GM21717 (cell line): ENCODE data around the gene CHSY3.

Experiments used
- ATAC-seq: cut with Tn5 transposase; IDR thresholded peaks from one replicate; pipeline ENCODE4 v1.9.1; 2021; ENCODE audit warnings: mild to moderate bottlenecking, moderate library complexity; ENCODE audit not compliant: unreplicated experiment

The CHSY3 gene

GRCh38 chr5:130021876-130022275 lies 117.6 kb downstream of the CHSY3 start:
- ATAC-seq = no peak

- no peak for ATAC-seq
These were observed 119.3 kb downstream of the CHSY3 start for GRCh38 chr5:130023604-130024003.

- ATAC-seq = no peak
These were observed 119.7 kb downstream of the CHSY3 start for GRCh38 chr5:130024006-130024405.

GRCh38 chr5:130025511-130025910 lies 121.2 kb downstream of the CHSY3 start:
- ATAC-seq = no peak

- ATAC-seq = no peak
These were observed 128.5 kb downstream of the CHSY3 start for GRCh38 chr5:130032807-130033206.

- no peak for ATAC-seq
These were observed 130.4 kb downstream of the CHSY3 start for GRCh38 chr5:130034566-130035210.

- ATAC-seq = no peak
These were observed 131.1 kb downstream of the CHSY3 start for GRCh38 chr5:130035388-130035787.

- ATAC-seq = no peak
These were observed 133.6 kb downstream of the CHSY3 start for GRCh38 chr5:130037905-130038304.

GRCh38 chr5:130043834-130044233 lies 139.6 kb downstream of the CHSY3 start:
- ATAC-seq = no peak

- no peak for ATAC-seq
These were observed 141.1 kb downstream of the CHSY3 start for GRCh38 chr5:130045334-130045733.

- no peak for ATAC-seq
These were observed 146.3 kb downstream of the CHSY3 start for GRCh38 chr5:130050585-130050984.

- ATAC-seq = no peak
These were observed 148.5 kb downstream of the CHSY3 start for GRCh38 chr5:130052752-130053151.

- ATAC-seq = no peak
These were observed 151.3 kb downstream of the CHSY3 start for GRCh38 chr5:130055572-130055971.

- no peak for ATAC-seq
These were observed 157.5 kb downstream of the CHSY3 start for GRCh38 chr5:130061746-130062145.

GRCh38 chr5:130063603-130064002 lies 159.3 kb downstream of the CHSY3 start:
- no peak for ATAC-seq

GRCh38 chr5:130064484-130064883 lies 160.2 kb downstream of the CHSY3 start:
- no peak for ATAC-seq

- ATAC-seq = no peak
These were observed 161.4 kb downstream of the CHSY3 start for GRCh38 chr5:130065617-130066016.

- ATAC-seq = no peak
These were observed 162.4 kb downstream of the CHSY3 start for GRCh38 chr5:130066644-130067043.

GRCh38 chr5:130067364-130067763 lies 163.1 kb downstream of the CHSY3 start:
- no peak for ATAC-seq

- ATAC-seq = no peak
These were observed 163.8 kb downstream of the CHSY3 start for GRCh38 chr5:130068101-130068500.

GRCh38 chr5:130068988-130069387 lies 164.7 kb downstream of the CHSY3 start:
- no peak for ATAC-seq

- ATAC-seq = no peak
These were observed 170.6 kb downstream of the CHSY3 start for GRCh38 chr5:130074820-130075219.

- no peak for ATAC-seq
These were observed 172.7 kb downstream of the CHSY3 start for GRCh38 chr5:130077007-130077406.
